ENCODE data around the gene TMEM30A.

TMEM30A gene

DNA sequence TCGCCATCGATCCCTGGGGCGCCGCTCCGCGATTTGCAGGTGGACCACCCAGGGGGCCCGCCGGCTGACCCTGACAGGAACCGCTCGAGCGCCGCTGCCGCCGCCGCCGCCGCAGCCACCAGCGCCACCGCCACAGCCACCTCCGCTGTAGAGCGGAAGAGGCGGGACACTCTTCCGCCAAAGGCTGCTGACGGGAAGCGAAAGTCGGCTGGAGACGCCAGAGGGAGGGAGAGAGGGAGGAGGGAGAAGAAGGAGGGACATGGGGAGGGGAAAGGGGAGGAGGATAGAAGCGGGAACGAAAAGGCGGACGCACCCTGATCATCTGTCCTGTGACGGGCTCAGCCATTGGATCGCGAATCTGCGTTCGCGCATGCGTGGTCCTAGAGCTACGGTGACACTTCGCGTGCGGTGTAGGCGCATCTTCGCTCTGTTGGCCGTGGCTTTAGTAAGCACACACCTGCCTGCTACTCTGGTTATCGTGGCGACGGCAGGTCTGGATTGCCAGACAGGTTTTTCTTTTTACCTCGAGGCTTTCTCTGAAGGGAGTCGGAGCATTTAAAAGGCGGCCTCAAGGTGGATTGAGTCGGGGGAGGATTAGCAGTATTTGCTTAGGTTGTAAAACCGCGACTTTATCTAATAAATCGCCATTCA is at the start of gene TMEM30A:
TSS of gene TMEM30A (minus strand) at position 161 of the 651 bp plus-strand sequence. CDS start at position 7, 154 bp downstream.
- no peaks in the 10 kb centered on the region for H3K9me3 ChIP-seq (ENCODE audit: control insufficient read depth, low read length)
- H3K36me3 ChIP-seq (ENCODE audit: control insufficient read depth, insufficient read depth, low read length, severe bottlenecking) = no peaks in the 10 kb centered on the region
- peak within 1 kb of the TSS; percentile 95 for H3K9ac ChIP-seq (ENCODE audit: low read length)
- no peaks in the 10 kb centered on the region for H3K27me3 ChIP-seq (replicated peaks; ENCODE audit: control insufficient read depth, insufficient read depth, low read length)
- peaks cover 42% of the 10 kb centered on the region for H3K4me1 ChIP-seq (ENCODE audit: control insufficient read depth, insufficient read depth, low read length)
- peak within 1 kb of the TSS; percentile 98 for H3K4me3 ChIP-seq (ENCODE audit: low read length)
- peak; percentile 100 for DNase-seq (ENCODE audit: low read depth)

GRCh38 chr6:75333676-75334200 is 49.1 kb upstream of the TMEM30A start:
- H3K27me3 ChIP-seq (replicated peaks; ENCODE audit: control insufficient read depth, insufficient read depth, low read length) = no peaks in the 10 kb centered on the region
- no peaks in the 10 kb centered on the region for H3K9me3 ChIP-seq (ENCODE audit: control insufficient read depth, low read length)
- H3K4me3 ChIP-seq (ENCODE audit: low read length) = no peak overlapping the region
- DNase-seq (ENCODE audit: low read depth) = no peak
- H3K36me3 ChIP-seq (ENCODE audit: control insufficient read depth, insufficient read depth, low read length, severe bottlenecking) = no peaks in the 10 kb centered on the region
- peaks cover 13% of the 10 kb centered on the region for H3K4me1 ChIP-seq (ENCODE audit: control insufficient read depth, insufficient read depth, low read length)
- no peak overlapping the region for H3K9ac ChIP-seq (ENCODE audit: low read length)

- peak; percentile 55 for DNase-seq (ENCODE audit: low read depth)
Observed at GRCh38 chr6:75331151-75331550, 46.6 kb upstream of the TMEM30A start.

GRCh38 chr6:75329703-75330102 is 45.1 kb upstream of the TMEM30A start:
- DNase-seq (ENCODE audit: low read depth) = no peak
- Histone ChIP-seq H3K36me3 (ENCODE audit: control insufficient read depth, insufficient read depth, low read length, severe bottlenecking) (no peaks in the 10 kb centered on the region), H3K4me1 (ENCODE audit: control insufficient read depth, insufficient read depth, low read length) (peaks cover 13% of the 10 kb centered on the region), H3K9me3 (ENCODE audit: control insufficient read depth, low read length) (no peaks in the 10 kb centered on the region), H3K9ac (ENCODE audit: low read length) (no peak overlapping the region), H3K4me3 (ENCODE audit: low read length) (no peak overlapping the region), H3K27me3 (replicated peaks; ENCODE audit: control insufficient read depth, insufficient read depth, low read length) (no peaks in the 10 kb centered on the region)

More at GRCh38 chr6:75331151-75331550, 46.6 kb upstream of the TMEM30A start:
- Histone ChIP-seq H3K27me3 (replicated peaks; ENCODE audit: control insufficient read depth, insufficient read depth, low read length) (no peaks in the 10 kb centered on the region), H3K9ac (ENCODE audit: low read length) (no peak overlapping the region), H3K4me3 (ENCODE audit: low read length) (no peak overlapping the region), H3K9me3 (ENCODE audit: control insufficient read depth, low read length) (no peaks in the 10 kb centered on the region), H3K36me3 (ENCODE audit: control insufficient read depth, insufficient read depth, low read length, severe bottlenecking) (no peaks in the 10 kb centered on the region), H3K4me1 (ENCODE audit: control insufficient read depth, insufficient read depth, low read length) (peaks cover 17% of the 10 kb centered on the region)

- Histone ChIP-seq H3K36me3 (ENCODE audit: control insufficient read depth, insufficient read depth, low read length, severe bottlenecking) (no peaks in the 10 kb centered on the region), H3K9ac (ENCODE audit: low read length) (no peak overlapping the region), H3K27me3 (replicated peaks; ENCODE audit: control insufficient read depth, insufficient read depth, low read length) (no peaks in the 10 kb centered on the region), H3K9me3 (ENCODE audit: control insufficient read depth, low read length) (no peaks in the 10 kb centered on the region), H3K4me3 (ENCODE audit: low read length) (no peak overlapping the region), H3K4me1 (ENCODE audit: control insufficient read depth, insufficient read depth, low read length) (peaks cover 3% of the 10 kb centered on the region)
- DNase-seq (ENCODE audit: low read depth) = no peak
Observed at GRCh38 chr6:75327807-75328206, 43.2 kb upstream of the TMEM30A start.

- no peak overlapping the region for H3K4me3 ChIP-seq (ENCODE audit: low read length)
- no peak overlapping the region for H3K9ac ChIP-seq (ENCODE audit: low read length)
- peak; percentile 42 for DNase-seq (ENCODE audit: low read depth)
- H3K9me3 ChIP-seq (ENCODE audit: control insufficient read depth, low read length) = no peaks in the 10 kb centered on the region
- H3K36me3 ChIP-seq (ENCODE audit: control insufficient read depth, insufficient read depth, low read length, severe bottlenecking) = no peaks in the 10 kb centered on the region
- no peaks in the 10 kb centered on the region for H3K27me3 ChIP-seq (replicated peaks; ENCODE audit: control insufficient read depth, insufficient read depth, low read length)
- peaks cover 3% of the 10 kb centered on the region for H3K4me1 ChIP-seq (ENCODE audit: control insufficient read depth, insufficient read depth, low read length)
Observed at GRCh38 chr6:75326557-75327258, 42.1 kb upstream of the TMEM30A start.

GRCh38 chr6:75318900-75319299 is 34.3 kb upstream of the TMEM30A start:
- DNase-seq (ENCODE audit: low read depth) = no peak
- Histone ChIP-seq H3K36me3 (ENCODE audit: control insufficient read depth, insufficient read depth, low read length, severe bottlenecking) (no peaks in the 10 kb centered on the region), H3K4me1 (ENCODE audit: control insufficient read depth, insufficient read depth, low read length) (peaks cover 13% of the 10 kb centered on the region), H3K27me3 (replicated peaks; ENCODE audit: control insufficient read depth, insufficient read depth, low read length) (no peaks in the 10 kb centered on the region), H3K9me3 (ENCODE audit: control insufficient read depth, low read length) (no peaks in the 10 kb centered on the region), H3K9ac (ENCODE audit: low read length) (no peak overlapping the region), H3K4me3 (ENCODE audit: low read length) (no peak overlapping the region)

GRCh38 chr6:75317503-75318206 is 33.1 kb upstream of the TMEM30A start:
- Histone ChIP-seq H3K27me3 (replicated peaks; ENCODE audit: control insufficient read depth, insufficient read depth, low read length) (no peaks in the 10 kb centered on the region), H3K4me3 (ENCODE audit: low read length) (peak overlapping the region; percentile 22), H3K36me3 (ENCODE audit: control insufficient read depth, insufficient read depth, low read length, severe bottlenecking) (no peaks in the 10 kb centered on the region), H3K9ac (ENCODE audit: low read length) (no peak overlapping the region), H3K4me1 (ENCODE audit: control insufficient read depth, insufficient read depth, low read length) (peaks cover 13% of the 10 kb centered on the region), H3K9me3 (ENCODE audit: control insufficient read depth, low read length) (no peaks in the 10 kb centered on the region)
- DNase-seq (ENCODE audit: low read depth) = peak; percentile 71

DNA sequence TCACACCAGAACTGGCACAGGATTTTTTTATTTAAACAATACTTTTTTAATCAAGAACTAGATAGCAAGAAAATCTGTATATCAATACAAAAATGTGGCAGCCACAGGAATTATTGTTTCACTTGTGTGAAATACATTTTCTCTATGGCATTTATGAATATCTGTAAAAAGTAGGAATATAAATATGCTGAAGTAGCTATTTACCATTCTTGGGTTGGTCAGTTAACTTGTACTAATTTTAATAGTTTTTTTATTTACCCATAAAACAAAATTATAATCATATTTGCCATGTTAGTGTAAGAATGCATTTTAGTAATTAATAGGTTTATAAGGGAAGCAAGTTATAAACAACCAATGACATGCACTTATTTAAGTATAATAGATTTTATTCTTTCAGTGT is 31.4 kb upstream of the TMEM30A start:
- DNase-seq (ENCODE audit: low read depth) = no peak
- no peaks in the 10 kb centered on the region for H3K9me3 ChIP-seq (ENCODE audit: control insufficient read depth, low read length)
- H3K27me3 ChIP-seq (replicated peaks; ENCODE audit: control insufficient read depth, insufficient read depth, low read length) = no peaks in the 10 kb centered on the region
- H3K4me1 ChIP-seq (ENCODE audit: control insufficient read depth, insufficient read depth, low read length) = peaks cover 13% of the 10 kb centered on the region
- no peaks in the 10 kb centered on the region for H3K36me3 ChIP-seq (ENCODE audit: control insufficient read depth, insufficient read depth, low read length, severe bottlenecking)
- no peak overlapping the region for H3K9ac ChIP-seq (ENCODE audit: low read length)
- H3K4me3 ChIP-seq (ENCODE audit: low read length) = no peak overlapping the region

GRCh38 chr6:75308250-75308988 is 23.8 kb upstream of the TMEM30A start:
- no peaks in the 10 kb centered on the region for H3K9me3 ChIP-seq (ENCODE audit: control insufficient read depth, low read length)
- DNase-seq (ENCODE audit: low read depth) = no peak
- H3K4me1 ChIP-seq (ENCODE audit: control insufficient read depth, insufficient read depth, low read length) = no peaks in the 10 kb centered on the region
- H3K36me3 ChIP-seq (ENCODE audit: control insufficient read depth, insufficient read depth, low read length, severe bottlenecking) = no peaks in the 10 kb centered on the region
- H3K4me3 ChIP-seq (ENCODE audit: low read length) = no peak overlapping the region
- no peak overlapping the region for H3K9ac ChIP-seq (ENCODE audit: low read length)
- H3K27me3 ChIP-seq (replicated peaks; ENCODE audit: control insufficient read depth, insufficient read depth, low read length) = no peaks in the 10 kb centered on the region

Measured in adipocyte (in vitro differentiated cells).